Measurements from ENCODE around the gene AP1M1.

Gene AP1M1

GRCh38 chr19:16216744-16217670 is 19.3 kb downstream of the AP1M1 start:
- TF ChIP-seq CEBPB (IDR thresholded peaks at IDR 0.05) (no peak), REST (IDR thresholded peaks at IDR 0.05; ENCODE audit: low read depth) (no peak), RAD21 (IDR thresholded peaks at IDR 0.05; ENCODE audit: low read depth) (no peak), NFIC (IDR thresholded peaks at IDR 0.05) (no peak), TCF12 (IDR thresholded peaks at IDR 0.05; ENCODE audit: low read depth) (no peak), TEAD4 (IDR thresholded peaks at IDR 0.05) (no peak), FOXM1 (IDR thresholded peaks at IDR 0.05; ENCODE audit: borderline replicate concordance, low read depth) (no peak), CREB1 (IDR thresholded peaks at IDR 0.05; ENCODE audit: low read depth) (no peak), EP300 (IDR thresholded peaks at IDR 0.05; ENCODE audit: borderline replicate concordance) (no peak), ZBTB7A (IDR thresholded peaks at IDR 0.05; ENCODE audit: low read depth) (no peak), YY1 (IDR thresholded peaks at IDR 0.05; ENCODE audit: low read depth) (no peak), USF1 (IDR thresholded peaks at IDR 0.05) (no peak), TAF1 (IDR thresholded peaks at IDR 0.05; ENCODE audit: low read depth) (no peak), EGR1 (IDR thresholded peaks at IDR 0.05) (no peak)
- TF ChIP-seq, protein P1, sequence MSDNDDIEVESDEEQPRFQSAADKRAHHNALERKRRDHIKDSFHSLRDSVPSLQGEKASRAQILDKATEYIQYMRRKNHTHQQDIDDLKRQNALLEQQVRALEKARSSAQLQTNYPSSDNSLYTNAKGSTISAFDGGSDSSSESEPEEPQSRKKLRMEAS (IDR thresholded peaks at IDR 0.05), result no peak

DNA sequence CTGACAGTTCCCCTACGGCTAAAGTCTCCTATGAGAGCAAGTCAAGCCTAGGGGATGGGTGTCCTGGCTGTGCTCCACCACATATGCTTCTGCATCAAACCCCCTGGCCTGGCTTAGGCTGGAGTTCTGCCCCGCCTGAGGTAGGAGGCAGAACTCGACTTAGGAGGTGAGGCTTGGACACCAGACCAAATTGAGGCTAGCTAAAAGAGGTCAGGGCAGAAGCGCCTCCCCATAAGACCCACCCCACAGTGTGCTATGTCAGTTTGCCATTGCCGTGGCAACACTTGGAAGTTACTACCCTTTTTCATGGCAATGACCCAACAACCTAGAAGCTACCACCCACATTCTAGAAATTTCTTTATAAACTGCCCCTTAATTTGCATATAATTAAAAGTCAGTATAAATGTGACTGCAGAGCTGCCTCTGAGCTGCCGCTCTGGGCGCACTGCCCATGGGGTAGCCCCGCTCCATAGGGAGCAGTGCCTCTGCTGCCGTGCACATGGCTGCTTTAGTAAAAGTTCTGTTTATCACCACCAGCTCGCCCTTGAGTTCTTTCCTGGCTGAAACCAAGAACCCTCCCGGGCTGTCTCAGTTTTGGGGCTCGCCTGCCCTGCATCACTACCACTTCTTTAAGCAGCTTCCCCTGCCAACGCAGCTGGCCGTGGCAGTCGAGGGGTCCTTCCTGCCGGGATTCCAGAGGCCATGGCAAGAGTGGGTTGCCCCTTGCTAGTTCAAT is 20.2 kb downstream of the AP1M1 start:
- TF ChIP-seq TAF1 (IDR thresholded peaks at IDR 0.05; ENCODE audit: low read depth) (no peak), CREB1 (IDR thresholded peaks at IDR 0.05; ENCODE audit: low read depth) (no peak), REST (IDR thresholded peaks at IDR 0.05; ENCODE audit: low read depth) (no peak), TEAD4 (IDR thresholded peaks at IDR 0.05) (no peak), RAD21 (IDR thresholded peaks at IDR 0.05; ENCODE audit: low read depth) (no peak), ZBTB7A (IDR thresholded peaks at IDR 0.05; ENCODE audit: low read depth) (no peak), FOXM1 (IDR thresholded peaks at IDR 0.05; ENCODE audit: borderline replicate concordance, low read depth) (no peak), YY1 (IDR thresholded peaks at IDR 0.05; ENCODE audit: low read depth) (no peak), NFIC (IDR thresholded peaks at IDR 0.05) (no peak)

DNA sequence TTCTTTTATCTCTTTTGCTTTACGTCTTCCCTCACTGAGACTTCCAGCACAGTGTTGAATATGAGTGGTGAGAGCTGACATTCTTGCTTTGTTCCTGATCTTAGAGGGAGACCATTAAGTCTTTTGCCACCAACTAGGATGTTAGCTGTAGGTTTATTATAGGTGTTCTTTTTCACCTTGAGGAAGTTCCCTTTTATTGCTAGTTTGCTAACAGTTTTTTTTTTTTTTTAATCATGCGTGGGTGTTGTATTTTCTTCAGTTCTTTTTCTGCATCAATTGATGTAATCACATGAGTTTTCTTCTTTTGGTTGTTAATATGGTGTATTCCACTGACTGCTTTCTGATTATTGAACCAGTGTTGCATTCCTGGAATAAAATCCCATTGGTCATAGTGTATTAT is 21.1 kb downstream of the AP1M1 start:
- TF ChIP-seq USF1 (IDR thresholded peaks at IDR 0.05) (no peak), REST (IDR thresholded peaks at IDR 0.05; ENCODE audit: low read depth) (no peak), TEAD4 (IDR thresholded peaks at IDR 0.05) (no peak), TAF1 (IDR thresholded peaks at IDR 0.05; ENCODE audit: low read depth) (no peak), FOXM1 (IDR thresholded peaks at IDR 0.05; ENCODE audit: borderline replicate concordance, low read depth) (no peak), CREB1 (IDR thresholded peaks at IDR 0.05; ENCODE audit: low read depth) (no peak), NFIC (IDR thresholded peaks at IDR 0.05) (no peak), ZBTB7A (IDR thresholded peaks at IDR 0.05; ENCODE audit: low read depth) (no peak), RAD21 (IDR thresholded peaks at IDR 0.05; ENCODE audit: low read depth) (no peak), EGR1 (IDR thresholded peaks at IDR 0.05) (no peak), CEBPB (IDR thresholded peaks at IDR 0.05) (no peak), YY1 (IDR thresholded peaks at IDR 0.05; ENCODE audit: low read depth) (no peak), TCF12 (IDR thresholded peaks at IDR 0.05; ENCODE audit: low read depth) (no peak)
- TF ChIP-seq, protein P1 (IDR thresholded peaks at IDR 0.05), result no peak

Measured in Ishikawa (cell line).